Peyer's patch (tissue), 4 donors: ENCODE data around the gene AGBL4.

Source experiments
- POLR2A ChIP-seq, 2 donors: fragments of 450-650 bp; IDR thresholded peaks; one replicate each; pipeline ENCODE4 v1.5.1; 2017; ENCODE audit warnings: antibody characterized with exemption in 2 of 2, mild to moderate bottlenecking in 2 of 2, moderate library complexity in 2 of 2
- TF ChIP-seq, protein P1 (sequence below), 6 experiments: fragments of 450-650 bp in 4 of 6; fragments of 200-600 bp in 2 of 6; sonication (generic) in 1 of 6; IDR thresholded peaks; one replicate each; pipeline ENCODE4 v1.5.1; 2017 to 2019; ENCODE audit warnings: antibody characterized with exemption in 6 of 6, mild to moderate bottlenecking in 3 of 6, moderate library complexity in 1 of 6

DNA sequence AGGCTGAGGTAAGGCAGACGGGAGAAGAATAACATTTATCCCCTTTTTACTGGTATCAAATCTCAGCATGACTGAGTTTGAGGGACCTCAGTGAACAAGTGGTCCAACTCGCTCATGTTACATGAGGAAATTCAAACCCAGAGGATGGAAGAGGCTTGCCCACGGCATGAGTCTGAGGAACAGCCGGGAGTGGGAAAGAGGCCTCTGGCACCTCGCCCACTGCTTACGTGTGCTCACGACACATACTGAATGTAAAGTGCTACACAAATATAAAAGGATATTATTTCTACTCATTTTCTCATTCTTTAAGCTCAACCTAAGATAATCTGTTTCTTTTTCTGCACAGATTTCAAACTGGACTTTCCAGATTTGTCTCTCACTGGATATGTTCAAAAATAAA, 1261.8 kb downstream of the AGBL4 start:
- TF ChIP-seq POLR2A (IDR thresholded peaks at IDR 0.05), result no peak
- TF ChIP-seq, protein P1, sequence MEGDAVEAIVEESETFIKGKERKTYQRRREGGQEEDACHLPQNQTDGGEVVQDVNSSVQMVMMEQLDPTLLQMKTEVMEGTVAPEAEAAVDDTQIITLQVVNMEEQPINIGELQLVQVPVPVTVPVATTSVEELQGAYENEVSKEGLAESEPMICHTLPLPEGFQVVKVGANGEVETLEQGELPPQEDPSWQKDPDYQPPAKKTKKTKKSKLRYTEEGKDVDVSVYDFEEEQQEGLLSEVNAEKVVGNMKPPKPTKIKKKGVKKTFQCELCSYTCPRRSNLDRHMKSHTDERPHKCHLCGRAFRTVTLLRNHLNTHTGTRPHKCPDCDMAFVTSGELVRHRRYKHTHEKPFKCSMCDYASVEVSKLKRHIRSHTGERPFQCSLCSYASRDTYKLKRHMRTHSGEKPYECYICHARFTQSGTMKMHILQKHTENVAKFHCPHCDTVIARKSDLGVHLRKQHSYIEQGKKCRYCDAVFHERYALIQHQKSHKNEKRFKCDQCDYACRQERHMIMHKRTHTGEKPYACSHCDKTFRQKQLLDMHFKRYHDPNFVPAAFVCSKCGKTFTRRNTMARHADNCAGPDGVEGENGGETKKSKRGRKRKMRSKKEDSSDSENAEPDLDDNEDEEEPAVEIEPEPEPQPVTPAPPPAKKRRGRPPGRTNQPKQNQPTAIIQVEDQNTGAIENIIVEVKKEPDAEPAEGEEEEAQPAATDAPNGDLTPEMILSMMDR (IDR thresholded peaks at IDR 0.05), result no peak
